GM12878 (cell line): ENCODE results near the gene CEBPB. TPM values are rescaled to one million over a fixed set of nuclear protein-coding genes. Genes with fewer than 3 reads are reported as not detected.

ENCODE experiments used
- ATAC-seq: fragments of 200-7000 bp; cut with Tn5 transposase; 3 replicates; pipeline ENCODE4 v1.9.1; 2020; ENCODE audit warnings: mild to moderate bottlenecking, moderate library complexity
- BruUV-seq: library from RNA; stranded (reverse); fragments of 400-500 nt; replicated peaks from 2 replicates; lab custom pipeline; 2021; lab: Mats Ljungman, UMichigan
- CTCF ChIA-PET: fragments of 300-600 bp; sonication (Branson Sonifier 250); formaldehyde crosslinking; extraction: SDS; loops from one replicate; lab custom pipeline; 2021; ENCODE audit warnings: inconsistent platforms; lab: Yijun Ruan, JAX
- POLR2A ChIA-PET: fragments of 350-600 bp; formaldehyde crosslinking; extraction: SDS; loops from one replicate; lab custom pipeline; 2021; ENCODE audit warnings: inconsistent platforms; lab: Charles Lee
- RAD21 ChIA-PET: fragments of 300-600 bp; sonication (Branson Sonifier 250); formaldehyde crosslinking; loops from one replicate; lab custom pipeline; 2023; ENCODE audit warnings: antibody characterized with exemption; ENCODE audit not compliant: unreplicated experiment; lab: Charles Lee
- SMC1A ChIA-PET: fragments of 300-600 bp; sonication (Branson Sonifier 250); formaldehyde crosslinking; loops from one replicate; lab custom pipeline; 2023; ENCODE audit not compliant: unreplicated experiment, uncharacterized antibody; lab: Charles Lee
- DNase-seq: peaks from one replicate; pipeline ENCODE4 v3.0.0-alpha.2; 2011; ENCODE audit warnings: low read depth, low spot score
- FAIRE-seq: peaks from 3 replicates; lab custom pipeline; 2011; peaks lifted over from hg19 to GRCh38; lab: Jason Lieb, UNC
- H2AFZ ChIP-seq: 2 replicates; pipeline ENCODE4 v1.6.0; 2011; ENCODE audit warnings: low read depth, low read length, control low read depth; ENCODE audit not compliant: control insufficient read depth
- H3K27ac ChIP-seq: 2 replicates; pipeline ENCODE4 v1.5.1; 2011; ENCODE audit warnings: control low read depth; ENCODE audit not compliant: control insufficient read depth, insufficient read depth
- H3K27me3 ChIP-seq, 2 experiments: replicated peaks in 1 of 2; 2 replicates each; pipeline versions ENCODE4 v1.6.0 to v1.6.1; 2011; ENCODE audit warnings: low read length in 1 of 2; ENCODE audit not compliant: control insufficient read depth in 2 of 2, insufficient read depth in 2 of 2
- H3K36me3 ChIP-seq, 2 experiments: 2 replicates each; pipeline ENCODE4 v1.5.1; 2011; ENCODE audit warnings: low read length in 1 of 2; ENCODE audit not compliant: control insufficient read depth in 2 of 2, insufficient read depth in 2 of 2
- H3K4me1 ChIP-seq: 2 replicates; pipeline ENCODE4 v1.6.1; 2011; ENCODE audit warnings: mild to moderate bottlenecking, low read length, moderate library complexity, mixed read lengths; ENCODE audit not compliant: control insufficient read depth, insufficient read depth
- H3K4me2 ChIP-seq: 2 replicates; pipeline ENCODE4 v1.6.0; 2011; ENCODE audit warnings: control low read depth; ENCODE audit not compliant: control insufficient read depth, insufficient read depth
- H3K4me3 ChIP-seq: fragments of 200-600 bp; sonication (generic); 2 replicates; pipeline ENCODE4 v1.5.1; 2016
- H3K79me2 ChIP-seq: 2 replicates; pipeline ENCODE4 v1.6.0; 2011; ENCODE audit warnings: low read length; ENCODE audit not compliant: control insufficient read depth, insufficient read depth
- H3K9ac ChIP-seq: 2 replicates; pipeline ENCODE4 v1.8.0; 2011; ENCODE audit warnings: low read length, control low read depth, mixed read lengths; ENCODE audit not compliant: control insufficient read depth, insufficient read depth
- H3K9me3 ChIP-seq: replicated peaks from 3 replicates; pipeline ENCODE4 v1.5.1; 2011; ENCODE audit warnings: mild to moderate bottlenecking, low read length; ENCODE audit not compliant: control insufficient read depth, insufficient read depth
- H4K20me1 ChIP-seq: 2 replicates; pipeline ENCODE4 v1.6.0; 2011; ENCODE audit not compliant: control insufficient read depth, insufficient read depth
- NFXL1 ChIP-seq: fragments of 450-650 bp; IDR thresholded peaks from 2 replicates; pipeline ENCODE4 v1.6.1; 2017; ENCODE audit warnings: antibody characterized with exemption, mild to moderate bottlenecking, borderline replicate concordance
- WGBS: methylation state at CpG from one replicate; pipeline ENCODE4 v1.1.6; 2016; ENCODE audit warnings: low lambda C conversion rate; ENCODE audit not compliant: insufficient replicate concordance, insufficient coverage; ENCODE audit errors: missing lambda C conversion rate; 5-methylcytosine and 5-hydroxymethylcytosine counted together
- in situ Hi-C: fragments of 300-500 bp; cut with MboI; formaldehyde crosslinking; loops from 9 replicates; pipeline ENCODE4 v1.14.3; 2018; ENCODE audit warnings: mixed read lengths
- intact Hi-C: fragments of 100-400 bp; cut with micrococcal nuclease; formaldehyde crosslinking; loops from one replicate; pipeline ENCODE4 v1.14.2; 2022; ENCODE audit not compliant: unreplicated experiment
- polyA plus RNA-seq, 11 experiments: library from polyadenylated mRNA; depleted of rRNA in 4 of 11; unstranded in 6 of 11; stranded (reverse) in 5 of 11; fragments of >200 nt; fragmentation: Nextera tagmentation in 4 of 11; fragmentation: Illumina TruSeq in 1 of 11; extraction: Ambion mirVana in 4 of 11; extraction: Trizol in 1 of 11; gene quantifications; 1 replicate in 1 of 11; 2 replicates in 10 of 11; pipeline versions ENCODE4 v1.2.1 to v1.2.3, GENCODE V29; 2011 to 2016; ENCODE audit warnings: inconsistent platforms in 2 of 11, missing spikeins in 2 of 11, low read depth in 1 of 11
- total RNA-seq, 4 experiments: library from RNA; depleted of rRNA in 3 of 4; stranded (reverse); fragments of >200 nt in 3 of 4; fragmentation: Illumina TruSeq in 1 of 4; extraction: Trizol in 1 of 4; gene quantifications; 2 replicates each; pipeline versions ENCODE4 v1.2.1 to v1.2.3, GENCODE V29; 2013 to 2021
- TF ChIP-seq, protein P1 (sequence below): fragments of 450-650 bp; IDR thresholded peaks from 2 replicates; pipeline ENCODE4 v1.6.1; 2017; ENCODE audit warnings: antibody characterized with exemption, mild to moderate bottlenecking, moderate library complexity
- TF ChIP-seq, protein P2 (sequence below): fragments of 450-650 bp; IDR thresholded peaks from 2 replicates; pipeline ENCODE4 v1.6.1; 2016; ENCODE audit warnings: mild to moderate bottlenecking, moderate library complexity, borderline replicate concordance
- TF ChIP-seq, protein P3 (sequence below): fragments of 450-650 bp; IDR thresholded peaks from 2 replicates; pipeline ENCODE4 v1.6.1; 2016; ENCODE audit warnings: mild to moderate bottlenecking

CEBPB gene
- total and polyA plus RNA-seq, 10 of the 15 experiments (the other 5 are each of a cell fraction or from before 2014, with no cell fraction given), result 0.18 to 8.8 (median 1.6) TPM

DNA sequence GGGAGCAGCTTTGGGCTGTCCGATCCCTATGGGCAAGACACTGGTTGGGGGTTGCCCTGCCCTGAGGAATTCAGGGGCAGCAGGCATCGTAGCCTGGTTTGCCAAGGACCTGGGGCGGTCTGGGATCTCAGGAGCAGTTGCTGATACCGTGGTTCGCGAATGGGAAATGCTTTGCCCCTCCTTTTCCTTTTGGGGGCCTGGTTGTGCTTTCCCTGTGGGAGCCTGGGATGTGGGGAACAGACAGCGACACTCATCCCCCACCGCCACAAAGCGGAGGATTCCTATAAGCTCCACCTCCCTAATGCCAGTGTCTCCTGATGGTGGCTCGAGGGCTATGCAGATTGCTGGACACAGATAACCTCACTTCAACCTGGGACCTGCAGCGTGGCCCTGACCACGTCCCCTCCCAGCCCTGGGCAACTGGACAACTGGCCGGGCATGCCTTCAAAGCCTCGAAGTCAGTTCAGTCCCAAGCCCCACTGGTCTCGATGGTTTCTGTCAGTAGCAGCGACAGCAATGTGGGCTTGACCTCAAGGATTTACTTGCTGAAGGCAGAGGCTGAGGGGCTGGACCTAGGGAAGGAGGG lies 3.3 kb downstream of the CEBPB start:
- ChIA-PET SMC1A (no interaction called here), RAD21 (interaction anchor here (0.5 kb wide), 1 partner anchor 591 kb away, joined by 4 read pairs; no protein-coding TSS in a partner anchor), POLR2A (no interaction called here), CTCF (no interaction called here)
- ATAC-seq (no peak), FAIRE-seq (no peak), DNase-seq (no peak)
- Histone ChIP-seq H3K27me3 (no peaks in the 10 kb centered on the region), H3K27ac (no peak overlapping the region), H3K79me2 (peaks cover 12% of the 10 kb centered on the region), H3K4me3 (no peak overlapping the region), H3K4me2 (peak overlapping the region; percentile 97), H4K20me1 (no peaks in the 10 kb centered on the region), H2AFZ (no peak overlapping the region), H3K9ac (no peak overlapping the region), H3K36me3 (no peaks in the 10 kb centered on the region), H3K4me1 (peaks cover 7% of the 10 kb centered on the region), H3K9me3 (no peaks in the 10 kb centered on the region)
- no peak for TF ChIP-seq NFXL1
- TF ChIP-seq, protein P1, sequence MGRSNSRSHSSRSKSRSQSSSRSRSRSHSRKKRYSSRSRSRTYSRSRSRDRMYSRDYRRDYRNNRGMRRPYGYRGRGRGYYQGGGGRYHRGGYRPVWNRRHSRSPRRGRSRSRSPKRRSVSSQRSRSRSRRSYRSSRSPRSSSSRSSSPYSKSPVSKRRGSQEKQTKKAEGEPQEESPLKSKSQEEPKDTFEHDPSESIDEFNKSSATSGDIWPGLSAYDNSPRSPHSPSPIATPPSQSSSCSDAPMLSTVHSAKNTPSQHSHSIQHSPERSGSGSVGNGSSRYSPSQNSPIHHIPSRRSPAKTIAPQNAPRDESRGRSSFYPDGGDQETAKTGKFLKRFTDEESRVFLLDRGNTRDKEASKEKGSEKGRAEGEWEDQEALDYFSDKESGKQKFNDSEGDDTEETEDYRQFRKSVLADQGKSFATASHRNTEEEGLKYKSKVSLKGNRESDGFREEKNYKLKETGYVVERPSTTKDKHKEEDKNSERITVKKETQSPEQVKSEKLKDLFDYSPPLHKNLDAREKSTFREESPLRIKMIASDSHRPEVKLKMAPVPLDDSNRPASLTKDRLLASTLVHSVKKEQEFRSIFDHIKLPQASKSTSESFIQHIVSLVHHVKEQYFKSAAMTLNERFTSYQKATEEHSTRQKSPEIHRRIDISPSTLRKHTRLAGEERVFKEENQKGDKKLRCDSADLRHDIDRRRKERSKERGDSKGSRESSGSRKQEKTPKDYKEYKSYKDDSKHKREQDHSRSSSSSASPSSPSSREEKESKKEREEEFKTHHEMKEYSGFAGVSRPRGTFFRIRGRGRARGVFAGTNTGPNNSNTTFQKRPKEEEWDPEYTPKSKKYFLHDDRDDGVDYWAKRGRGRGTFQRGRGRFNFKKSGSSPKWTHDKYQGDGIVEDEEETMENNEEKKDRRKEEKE, result no peak
- TF ChIP-seq, protein P2, sequence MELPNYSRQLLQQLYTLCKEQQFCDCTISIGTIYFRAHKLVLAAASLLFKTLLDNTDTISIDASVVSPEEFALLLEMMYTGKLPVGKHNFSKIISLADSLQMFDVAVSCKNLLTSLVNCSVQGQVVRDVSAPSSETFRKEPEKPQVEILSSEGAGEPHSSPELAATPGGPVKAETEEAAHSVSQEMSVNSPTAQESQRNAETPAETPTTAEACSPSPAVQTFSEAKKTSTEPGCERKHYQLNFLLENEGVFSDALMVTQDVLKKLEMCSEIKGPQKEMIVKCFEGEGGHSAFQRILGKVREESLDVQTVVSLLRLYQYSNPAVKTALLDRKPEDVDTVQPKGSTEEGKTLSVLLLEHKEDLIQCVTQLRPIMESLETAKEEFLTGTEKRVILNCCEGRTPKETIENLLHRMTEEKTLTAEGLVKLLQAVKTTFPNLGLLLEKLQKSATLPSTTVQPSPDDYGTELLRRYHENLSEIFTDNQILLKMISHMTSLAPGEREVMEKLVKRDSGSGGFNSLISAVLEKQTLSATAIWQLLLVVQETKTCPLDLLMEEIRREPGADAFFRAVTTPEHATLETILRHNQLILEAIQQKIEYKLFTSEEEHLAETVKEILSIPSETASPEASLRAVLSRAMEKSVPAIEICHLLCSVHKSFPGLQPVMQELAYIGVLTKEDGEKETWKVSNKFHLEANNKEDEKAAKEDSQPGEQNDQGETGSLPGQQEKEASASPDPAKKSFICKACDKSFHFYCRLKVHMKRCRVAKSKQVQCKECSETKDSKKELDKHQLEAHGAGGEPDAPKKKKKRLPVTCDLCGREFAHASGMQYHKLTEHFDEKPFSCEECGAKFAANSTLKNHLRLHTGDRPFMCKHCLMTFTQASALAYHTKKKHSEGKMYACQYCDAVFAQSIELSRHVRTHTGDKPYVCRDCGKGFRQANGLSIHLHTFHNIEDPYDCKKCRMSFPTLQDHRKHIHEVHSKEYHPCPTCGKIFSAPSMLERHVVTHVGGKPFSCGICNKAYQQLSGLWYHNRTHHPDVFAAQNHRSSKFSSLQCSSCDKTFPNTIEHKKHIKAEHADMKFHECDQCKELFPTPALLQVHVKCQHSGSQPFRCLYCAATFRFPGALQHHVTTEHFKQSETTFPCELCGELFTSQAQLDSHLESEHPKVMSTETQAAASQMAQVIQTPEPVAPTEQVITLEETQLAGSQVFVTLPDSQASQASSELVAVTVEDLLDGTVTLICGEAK, result no peak
- TF ChIP-seq, protein P3, sequence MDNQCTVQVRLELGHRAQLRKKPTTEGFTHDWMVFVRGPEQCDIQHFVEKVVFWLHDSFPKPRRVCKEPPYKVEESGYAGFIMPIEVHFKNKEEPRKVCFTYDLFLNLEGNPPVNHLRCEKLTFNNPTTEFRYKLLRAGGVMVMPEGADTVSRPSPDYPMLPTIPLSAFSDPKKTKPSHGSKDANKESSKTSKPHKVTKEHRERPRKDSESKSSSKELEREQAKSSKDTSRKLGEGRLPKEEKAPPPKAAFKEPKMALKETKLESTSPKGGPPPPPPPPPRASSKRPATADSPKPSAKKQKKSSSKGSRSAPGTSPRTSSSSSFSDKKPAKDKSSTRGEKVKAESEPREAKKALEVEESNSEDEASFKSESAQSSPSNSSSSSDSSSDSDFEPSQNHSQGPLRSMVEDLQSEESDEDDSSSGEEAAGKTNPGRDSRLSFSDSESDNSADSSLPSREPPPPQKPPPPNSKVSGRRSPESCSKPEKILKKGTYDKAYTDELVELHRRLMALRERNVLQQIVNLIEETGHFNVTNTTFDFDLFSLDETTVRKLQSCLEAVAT, result no peak
- WGBS, result 95% methylated on average over 16 of the region's 16 CpGs
- in situ Hi-C loops, result no loop called here
- intact Hi-C loops, result no loop called here
- BruUV-seq, result no TSS peak
